Ovary (tissue), 3 donors: ENCODE measurements around the gene HNRNPC.
"Not testable (repeated sequence)": the region's sequence is repeated elsewhere in the genome, so short reads cannot be mapped to it uniquely, and the experiment has no call there.

Experiments
- CTCF ChIP-seq, 3 donors: fragments of 450-650 bp in 2 of 3; fragments of 200-600 bp in 1 of 3; IDR thresholded peaks; one replicate each; pipeline versions ENCODE4 v1.5.1 to v1.8.0; 2016 to 2022; ENCODE audit warnings: antibody characterized with exemption in 3 of 3, mild to moderate bottlenecking in 1 of 3
- EP300 ChIP-seq: sonication (generic); formaldehyde crosslinking; IDR thresholded peaks from one replicate; pipeline ENCODE4 v1.6.1; 2017; ENCODE audit warnings: antibody characterized with exemption
- POLR2A ChIP-seq: fragments of 450-650 bp; IDR thresholded peaks from one replicate; pipeline ENCODE4 v1.6.1; 2017; ENCODE audit warnings: antibody characterized with exemption, mild to moderate bottlenecking, moderate library complexity
- donor health status: DM: no; HTN: no; CAD: no.

GRCh38 chr14:21165002-21165605 lies 104.1 kb downstream of the HNRNPC start:
- not testable (repeated sequence) for TF ChIP-seq POLR2A; CTCF (IDR thresholded peaks at IDR 0.05); EP300
